Ishikawa (cell line): ENCODE results near the gene AGAP1.

Experiments used
- CEBPB ChIP-seq: IDR thresholded peaks from 2 replicates; pipeline ENCODE4 v1.6.1; 2012
- CREB1 ChIP-seq: IDR thresholded peaks from 2 replicates; pipeline ENCODE4 v1.6.1; 2012; ENCODE audit warnings: low read depth
- EGR1 ChIP-seq: IDR thresholded peaks from 2 replicates; pipeline ENCODE4 v1.6.1; 2012
- EP300 ChIP-seq: IDR thresholded peaks from 2 replicates; pipeline ENCODE4 v1.6.1; 2012; ENCODE audit warnings: borderline replicate concordance
- FOXM1 ChIP-seq: IDR thresholded peaks from 2 replicates; pipeline ENCODE4 v1.6.1; 2012; ENCODE audit warnings: low read depth, borderline replicate concordance
- MAX ChIP-seq: IDR thresholded peaks from 2 replicates; pipeline ENCODE4 v1.6.1; 2012
- NFIC ChIP-seq: IDR thresholded peaks from 2 replicates; pipeline ENCODE4 v1.6.1; 2012
- RAD21 ChIP-seq: IDR thresholded peaks from 2 replicates; pipeline ENCODE4 v1.6.1; 2012; ENCODE audit warnings: low read depth
- REST ChIP-seq: IDR thresholded peaks from 2 replicates; pipeline ENCODE4 v1.6.1; 2012; ENCODE audit warnings: low read depth, mild to moderate bottlenecking
- TAF1 ChIP-seq: IDR thresholded peaks from 2 replicates; pipeline ENCODE4 v1.6.1; 2012; ENCODE audit warnings: low read depth, mild to moderate bottlenecking
- TCF12 ChIP-seq: IDR thresholded peaks from 2 replicates; pipeline ENCODE4 v1.6.1; 2012; ENCODE audit warnings: low read depth
- TEAD4 ChIP-seq: IDR thresholded peaks from 2 replicates; pipeline ENCODE4 v1.6.1; 2012
- YY1 ChIP-seq: IDR thresholded peaks from 2 replicates; pipeline ENCODE4 v1.6.1; 2012; ENCODE audit warnings: low read depth
- ZBTB7A ChIP-seq: IDR thresholded peaks from 2 replicates; pipeline ENCODE4 v1.6.1; 2012; ENCODE audit warnings: low read depth
- TF ChIP-seq, protein P1 (sequence below): IDR thresholded peaks from 2 replicates; pipeline ENCODE4 v1.6.1; 2012

The AGAP1 gene

GRCh38 chr2:235802542-235802941 lies 308.7 kb downstream of the AGAP1 start:
- TF ChIP-seq, protein P1, sequence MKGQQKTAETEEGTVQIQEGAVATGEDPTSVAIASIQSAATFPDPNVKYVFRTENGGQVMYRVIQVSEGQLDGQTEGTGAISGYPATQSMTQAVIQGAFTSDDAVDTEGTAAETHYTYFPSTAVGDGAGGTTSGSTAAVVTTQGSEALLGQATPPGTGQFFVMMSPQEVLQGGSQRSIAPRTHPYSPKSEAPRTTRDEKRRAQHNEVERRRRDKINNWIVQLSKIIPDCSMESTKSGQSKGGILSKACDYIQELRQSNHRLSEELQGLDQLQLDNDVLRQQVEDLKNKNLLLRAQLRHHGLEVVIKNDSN, result no peak
- no peak for TF ChIP-seq EGR1
- TF ChIP-seq TCF12, result no peak
- TF ChIP-seq FOXM1, result no peak
- no peak for TF ChIP-seq CEBPB
- TF ChIP-seq RAD21, result no peak
- no peak for TF ChIP-seq REST
- no peak for TF ChIP-seq YY1
- no peak for TF ChIP-seq NFIC
- TF ChIP-seq CREB1, result no peak
- TF ChIP-seq TAF1, result no peak

DNA sequence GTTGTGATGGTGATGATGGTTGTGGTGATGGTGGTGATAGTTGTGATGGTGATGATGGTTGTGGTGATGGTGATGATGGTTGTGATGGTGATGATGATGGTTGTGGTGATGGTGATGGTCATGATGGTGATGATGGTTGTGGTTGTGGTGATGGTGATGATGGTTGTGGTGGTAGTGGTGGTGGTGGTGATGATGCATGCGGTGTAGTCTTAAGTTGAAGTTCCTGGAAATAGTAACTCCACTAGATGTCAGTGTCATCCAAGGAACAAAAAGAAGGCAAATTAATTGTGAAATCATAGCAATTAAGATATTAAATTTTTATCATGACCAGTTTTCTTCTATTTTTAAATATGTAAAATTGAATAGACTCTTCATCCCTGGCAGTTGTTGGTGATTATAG lies 309.2 kb downstream of the AGAP1 start:
- TF ChIP-seq TEAD4 (no peak), REST (no peak)

DNA sequence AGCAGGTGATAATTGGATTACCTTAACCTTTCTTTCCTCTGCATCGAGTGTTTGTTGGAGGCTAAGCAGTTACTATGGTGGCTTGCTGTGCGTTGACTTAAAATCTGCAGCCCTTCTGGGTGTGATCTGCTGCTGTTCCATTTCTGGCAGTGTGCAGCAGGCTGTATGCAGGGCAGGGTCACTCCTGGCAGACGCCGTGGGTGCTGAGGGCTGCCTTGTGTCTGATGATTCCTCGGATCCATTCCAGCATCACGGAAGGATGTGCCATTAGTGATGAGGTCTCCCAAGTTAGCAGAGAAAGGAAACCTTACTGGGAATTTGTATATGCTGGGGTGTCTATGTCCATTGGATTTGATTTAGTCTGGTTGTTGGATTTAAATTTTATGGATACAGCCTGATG lies 310.8 kb downstream of the AGAP1 start:
- TF ChIP-seq EGR1, result no peak
- no peak for TF ChIP-seq MAX
- TF ChIP-seq TCF12, result no peak
- TF ChIP-seq FOXM1, result no peak
- TF ChIP-seq, protein P1, result no peak
- TF ChIP-seq REST, result no peak
- TF ChIP-seq TEAD4, result no peak

GRCh38 chr2:235806986-235807750 lies 313.3 kb downstream of the AGAP1 start:
- TF ChIP-seq TCF12, result no peak
- no peak for TF ChIP-seq TEAD4

DNA sequence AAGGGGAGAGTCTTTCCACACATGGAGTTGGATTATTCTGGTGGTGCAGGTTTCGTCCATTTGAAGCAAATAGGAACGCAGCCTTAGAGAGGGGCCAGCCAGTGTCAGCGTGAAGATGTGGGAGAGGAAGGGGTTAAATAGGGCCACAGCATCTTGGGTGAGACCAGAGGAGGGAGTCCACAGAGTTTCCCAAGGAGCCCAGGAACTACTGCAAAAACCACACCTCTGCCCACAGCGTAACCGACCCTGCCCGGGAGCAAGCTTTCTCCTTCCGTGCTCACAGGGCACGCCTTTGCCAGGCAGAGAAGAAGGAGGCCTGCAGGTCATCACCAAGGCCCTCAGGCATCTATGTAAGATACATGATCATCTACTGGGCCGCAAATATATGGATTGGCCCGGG lies 314.5 kb downstream of the AGAP1 start:
- no peak for TF ChIP-seq EGR1
- no peak for TF ChIP-seq YY1
- no peak for TF ChIP-seq TEAD4
- TF ChIP-seq FOXM1, result no peak
- TF ChIP-seq MAX, result no peak
- TF ChIP-seq CEBPB, result no peak
- no peak for TF ChIP-seq EP300
- no peak for TF ChIP-seq REST
- TF ChIP-seq, protein P1, result no peak
- no peak for TF ChIP-seq ZBTB7A
- TF ChIP-seq TCF12, result no peak
- TF ChIP-seq RAD21, result no peak
- no peak for TF ChIP-seq CREB1
- TF ChIP-seq TAF1, result no peak
- no peak for TF ChIP-seq NFIC
